HepG2 (cell line): Measurements from ENCODE around the gene MARCHF5. TPM values are rescaled to one million over a fixed set of nuclear protein-coding genes. Genes with fewer than 3 reads are reported as not detected.

Source experiments
- SYNCRIP ChIP-seq: fragments of 200-400 bp; formaldehyde crosslinking; IDR thresholded peaks from 2 replicates; pipeline ENCODE4 v1.6.1; 2018; ENCODE audit warnings: mild to moderate bottlenecking, low read depth, low read length; ENCODE audit not compliant: insufficient read depth
- U2AF1 ChIP-seq: fragments of 200-400 bp; formaldehyde crosslinking; optimal IDR thresholded peaks from 2 replicates; pipeline ENCODE3; 2017; ENCODE audit warnings: mild to moderate bottlenecking, low read depth, low read length
- ZNF230 ChIP-seq: sonication (generic); formaldehyde crosslinking; IDR thresholded peaks from 2 replicates; pipeline ENCODE4 v1.4.0; 2020; ENCODE audit warnings: mild to moderate bottlenecking, missing genetic modification reagents
- ZNF883 ChIP-seq: sonication (generic); formaldehyde crosslinking; IDR thresholded peaks from 2 replicates; pipeline ENCODE4 v1.5.1; 2020; ENCODE audit warnings: mild to moderate bottlenecking, missing genetic modification reagents; ENCODE audit errors: not compliant biosample characterization
- polyA plus RNA-seq, 8 experiments: library from polyadenylated mRNA; depleted of rRNA in 3 of 8; stranded (reverse) in 7 of 8; unstranded in 1 of 8; fragments of >200 nt; fragmentation: Illumina TruSeq in 4 of 8; extraction: Trizol in 4 of 8; gene quantifications; 2 replicates each; pipeline versions ENCODE4 v1.2.1 to v1.2.3, GENCODE V29; 2011 to 2016; ENCODE audit warnings: low read depth in 4 of 8, missing spikeins in 1 of 8, mixed read lengths in 1 of 8; ENCODE audit not compliant: insufficient read depth in 1 of 8
- total RNA-seq, 5 experiments: library from RNA; depleted of rRNA; stranded (reverse); fragments of >200 nt; fragmentation: Illumina TruSeq; extraction: Trizol; gene quantifications; 2 replicates each; pipeline ENCODE4 v1.2.3, GENCODE V29; 2016; ENCODE audit warnings: low read depth in 1 of 5
- TF ChIP-seq, protein P1 (sequence below): sonication (generic); formaldehyde crosslinking; IDR thresholded peaks from 2 replicates; pipeline ENCODE4 v1.4.0; 2020; ENCODE audit warnings: mild to moderate bottlenecking, missing genetic modification reagents
- TF ChIP-seq, protein P2 (sequence below): sonication (generic); formaldehyde crosslinking; IDR thresholded peaks from 2 replicates; pipeline ENCODE4 v1.4.0; 2020; ENCODE audit warnings: low read depth, mild to moderate bottlenecking, missing genetic modification reagents
- TF ChIP-seq, protein P3 (sequence below): sonication (generic); formaldehyde crosslinking; IDR thresholded peaks from 2 replicates; pipeline ENCODE4 v1.5.0; 2020; ENCODE audit warnings: missing genetic modification reagents
- TF ChIP-seq, protein P4 (sequence below): sonication (generic); formaldehyde crosslinking; IDR thresholded peaks from 2 replicates; pipeline ENCODE4 v1.5.1; 2020; ENCODE audit warnings: missing genetic modification reagents, mild to moderate bottlenecking, borderline replicate concordance

MARCHF5 gene
- total and polyA plus RNA-seq, 2 of the 13 experiments (the other 11 are each of a cell fraction or from before 2014, with no cell fraction given), result 19.4 to 21.0 TPM

DNA sequence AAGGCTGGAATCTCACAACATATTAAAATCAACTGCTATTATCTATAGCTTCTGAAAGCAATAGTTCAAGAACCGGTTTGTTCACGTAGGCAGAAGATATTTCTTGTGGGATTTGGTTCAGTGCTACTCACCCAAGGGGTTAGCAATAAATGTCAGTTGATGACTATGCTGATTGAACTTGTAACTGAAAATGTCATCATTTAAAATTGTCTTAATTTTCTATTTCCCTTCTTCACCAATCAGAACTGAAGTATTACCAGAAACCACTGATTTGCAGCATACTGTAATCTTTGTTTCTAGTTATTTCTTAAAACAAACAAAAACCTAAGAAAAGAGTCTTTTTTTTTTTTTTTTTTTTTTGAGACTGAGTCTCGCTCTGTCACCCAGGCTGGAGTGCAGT lies 46.2 kb upstream of the MARCHF5 start (continued):
- TF ChIP-seq, protein P1, sequence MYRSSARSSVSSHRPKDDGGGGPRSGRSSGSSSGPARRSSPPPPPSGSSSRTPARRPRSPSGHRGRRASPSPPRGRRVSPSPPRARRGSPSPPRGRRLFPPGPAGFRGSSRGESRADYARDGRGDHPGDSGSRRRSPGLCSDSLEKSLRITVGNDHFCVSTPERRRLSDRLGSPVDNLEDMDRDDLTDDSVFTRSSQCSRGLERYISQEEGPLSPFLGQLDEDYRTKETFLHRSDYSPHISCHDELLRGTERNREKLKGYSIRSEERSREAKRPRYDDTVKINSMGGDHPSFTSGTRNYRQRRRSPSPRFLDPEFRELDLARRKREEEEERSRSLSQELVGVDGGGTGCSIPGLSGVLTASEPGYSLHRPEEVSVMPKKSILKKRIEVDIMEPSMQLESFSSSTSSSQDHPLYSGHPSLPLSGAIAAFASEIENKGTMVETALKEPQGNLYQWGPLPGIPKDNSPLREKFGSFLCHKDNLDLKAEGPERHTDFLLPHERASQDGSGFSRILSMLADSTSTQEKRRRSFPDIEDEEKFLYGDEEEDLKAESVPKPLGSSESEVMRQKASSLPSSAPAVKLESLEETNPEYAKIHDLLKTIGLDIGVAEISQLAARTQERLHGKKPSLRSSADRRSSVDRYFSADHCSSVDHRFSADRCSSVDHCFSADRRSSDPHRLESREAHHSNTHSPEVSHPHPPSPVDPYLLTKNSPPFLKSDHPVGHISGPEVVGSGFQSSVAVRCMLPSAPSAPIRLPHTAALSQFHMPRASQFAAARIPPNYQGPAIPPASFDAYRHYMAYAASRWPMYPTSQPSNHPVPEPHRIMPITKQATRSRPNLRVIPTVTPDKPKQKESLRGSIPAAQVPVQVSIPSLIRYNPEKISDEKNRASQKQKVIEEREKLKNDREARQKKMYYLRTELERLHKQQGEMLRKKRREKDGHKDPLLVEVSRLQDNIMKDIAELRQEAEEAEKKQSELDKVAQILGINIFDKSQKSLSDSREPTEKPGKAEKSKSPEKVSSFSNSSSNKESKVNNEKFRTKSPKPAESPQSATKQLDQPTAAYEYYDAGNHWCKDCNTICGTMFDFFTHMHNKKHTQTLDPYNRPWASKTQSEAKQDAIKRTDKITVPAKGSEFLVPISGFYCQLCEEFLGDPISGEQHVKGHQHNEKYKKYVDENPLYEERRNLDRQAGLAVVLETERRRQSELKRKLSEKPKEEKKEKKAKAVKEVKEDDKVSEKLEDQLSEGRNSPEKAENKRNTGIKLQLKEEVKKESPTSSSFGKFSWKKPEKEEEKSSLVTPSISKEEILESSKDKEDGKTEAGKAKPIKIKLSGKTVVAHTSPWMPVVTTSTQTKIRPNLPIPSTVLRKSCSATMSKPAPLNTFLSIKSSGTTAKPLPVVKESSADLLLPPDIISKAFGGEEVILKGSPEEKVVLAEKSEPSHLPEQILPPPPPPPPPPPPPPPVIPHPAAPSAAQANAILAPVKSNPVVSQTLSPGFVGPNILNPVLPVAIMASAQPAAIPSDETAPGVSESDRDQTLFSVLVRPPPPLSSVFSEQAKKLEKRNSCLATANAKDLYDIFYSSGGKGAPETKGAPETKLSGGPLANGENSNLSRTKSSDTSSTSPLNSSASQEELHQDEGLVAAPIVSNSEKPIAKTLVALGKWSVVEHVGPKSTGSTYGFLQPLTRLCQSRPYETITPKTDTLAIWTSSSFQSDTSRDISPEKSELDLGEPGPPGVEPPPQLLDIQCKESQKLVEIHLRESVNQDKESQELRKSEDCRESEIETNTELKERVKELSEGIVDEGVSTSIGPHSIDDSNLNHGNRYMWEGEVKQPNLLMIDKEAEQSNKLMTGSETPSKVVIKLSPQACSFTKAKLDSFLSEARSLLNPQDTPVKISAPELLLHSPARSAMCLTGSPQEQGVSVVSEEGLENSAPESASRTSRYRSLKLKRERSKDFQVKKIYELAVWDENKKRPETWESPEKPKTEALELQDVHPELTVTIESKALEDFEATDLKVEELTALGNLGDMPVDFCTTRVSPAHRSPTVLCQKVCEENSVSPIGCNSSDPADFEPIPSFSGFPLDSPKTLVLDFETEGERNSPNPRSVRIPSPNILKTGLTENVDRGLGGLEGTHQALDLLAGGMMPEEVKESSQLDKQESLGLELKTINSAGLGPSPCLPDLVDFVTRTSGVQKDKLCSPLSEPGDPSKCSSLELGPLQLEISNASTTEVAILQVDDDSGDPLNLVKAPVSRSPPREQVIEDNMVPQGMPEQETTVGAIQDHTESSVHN (CRISPR knock-in tag), result no peak
- TF ChIP-seq ZNF883 (CRISPR knock-in tag) (no peak), U2AF1 (no peak), SYNCRIP (no peak), ZNF230 (CRISPR knock-in tag) (no peak)
- TF ChIP-seq, protein P2, sequence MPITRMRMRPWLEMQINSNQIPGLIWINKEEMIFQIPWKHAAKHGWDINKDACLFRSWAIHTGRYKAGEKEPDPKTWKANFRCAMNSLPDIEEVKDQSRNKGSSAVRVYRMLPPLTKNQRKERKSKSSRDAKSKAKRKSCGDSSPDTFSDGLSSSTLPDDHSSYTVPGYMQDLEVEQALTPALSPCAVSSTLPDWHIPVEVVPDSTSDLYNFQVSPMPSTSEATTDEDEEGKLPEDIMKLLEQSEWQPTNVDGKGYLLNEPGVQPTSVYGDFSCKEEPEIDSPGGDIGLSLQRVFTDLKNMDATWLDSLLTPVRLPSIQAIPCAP (CRISPR knock-in tag), result no peak
- TF ChIP-seq, protein P3, sequence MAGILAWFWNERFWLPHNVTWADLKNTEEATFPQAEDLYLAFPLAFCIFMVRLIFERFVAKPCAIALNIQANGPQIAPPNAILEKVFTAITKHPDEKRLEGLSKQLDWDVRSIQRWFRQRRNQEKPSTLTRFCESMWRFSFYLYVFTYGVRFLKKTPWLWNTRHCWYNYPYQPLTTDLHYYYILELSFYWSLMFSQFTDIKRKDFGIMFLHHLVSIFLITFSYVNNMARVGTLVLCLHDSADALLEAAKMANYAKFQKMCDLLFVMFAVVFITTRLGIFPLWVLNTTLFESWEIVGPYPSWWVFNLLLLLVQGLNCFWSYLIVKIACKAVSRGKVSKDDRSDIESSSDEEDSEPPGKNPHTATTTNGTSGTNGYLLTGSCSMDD (CRISPR knock-in tag), result no peak
- TF ChIP-seq, protein P4, sequence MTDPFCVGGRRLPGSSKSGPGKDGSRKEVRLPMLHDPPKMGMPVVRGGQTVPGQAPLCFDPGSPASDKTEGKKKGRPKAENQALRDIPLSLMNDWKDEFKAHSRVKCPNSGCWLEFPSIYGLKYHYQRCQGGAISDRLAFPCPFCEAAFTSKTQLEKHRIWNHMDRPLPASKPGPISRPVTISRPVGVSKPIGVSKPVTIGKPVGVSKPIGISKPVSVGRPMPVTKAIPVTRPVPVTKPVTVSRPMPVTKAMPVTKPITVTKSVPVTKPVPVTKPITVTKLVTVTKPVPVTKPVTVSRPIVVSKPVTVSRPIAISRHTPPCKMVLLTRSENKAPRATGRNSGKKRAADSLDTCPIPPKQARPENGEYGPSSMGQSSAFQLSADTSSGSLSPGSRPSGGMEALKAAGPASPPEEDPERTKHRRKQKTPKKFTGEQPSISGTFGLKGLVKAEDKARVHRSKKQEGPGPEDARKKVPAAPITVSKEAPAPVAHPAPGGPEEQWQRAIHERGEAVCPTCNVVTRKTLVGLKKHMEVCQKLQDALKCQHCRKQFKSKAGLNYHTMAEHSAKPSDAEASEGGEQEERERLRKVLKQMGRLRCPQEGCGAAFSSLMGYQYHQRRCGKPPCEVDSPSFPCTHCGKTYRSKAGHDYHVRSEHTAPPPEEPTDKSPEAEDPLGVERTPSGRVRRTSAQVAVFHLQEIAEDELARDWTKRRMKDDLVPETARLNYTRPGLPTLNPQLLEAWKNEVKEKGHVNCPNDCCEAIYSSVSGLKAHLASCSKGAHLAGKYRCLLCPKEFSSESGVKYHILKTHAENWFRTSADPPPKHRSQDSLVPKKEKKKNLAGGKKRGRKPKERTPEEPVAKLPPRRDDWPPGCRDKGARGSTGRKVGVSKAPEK (CRISPR knock-in tag), result no peak
